ENCODE results near the gene TRPM6. TPM values are rescaled to one million over a fixed set of nuclear protein-coding genes. Genes with fewer than 3 reads are reported as not detected.

The TRPM6 gene
- total RNA-seq, 2 experiments from 2014 or later: not detected

DNA sequence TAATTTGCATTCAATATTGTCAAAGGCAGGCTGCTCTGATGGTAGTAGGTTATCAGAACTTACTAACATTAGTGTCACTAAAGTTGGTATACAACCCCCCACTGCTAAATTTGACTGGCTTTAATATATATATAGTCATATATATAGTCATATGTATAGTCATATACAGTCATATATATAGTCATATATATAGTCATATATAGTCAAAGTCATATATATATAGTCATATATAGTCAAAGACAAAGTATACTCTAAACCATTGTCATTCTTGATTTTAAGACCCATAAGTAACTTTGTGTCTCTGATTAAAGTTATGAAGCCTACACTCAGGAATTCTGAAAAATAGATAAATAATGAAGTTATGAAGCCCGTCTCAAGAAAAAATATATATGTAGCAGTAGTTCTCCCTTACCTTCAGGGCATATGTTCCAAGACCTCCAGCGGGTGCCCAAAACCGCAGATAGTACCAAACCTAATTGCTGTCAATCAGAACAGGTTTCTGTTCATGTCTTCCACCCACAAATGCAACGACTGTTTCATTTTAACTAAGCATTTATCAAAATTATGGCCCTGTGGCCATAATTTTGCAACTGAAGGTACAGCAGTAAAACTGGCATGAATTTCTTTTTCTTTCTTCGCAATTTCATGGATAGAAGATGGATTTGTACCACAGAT is 40.1 kb downstream of the TRPM6 start:
- H3K27ac ChIP-seq (ENCODE audit: low read depth, low read length, poor library complexity, severe bottlenecking): no peak overlapping the region
- no peak overlapping the region for H3K4me2 ChIP-seq (ENCODE audit: low read length)
- H3K9me3 ChIP-seq (ENCODE audit: low read length): no peaks in the 10 kb centered on the region
- no peak for DNase-seq (ENCODE audit: low spot score)
- no peaks in the 10 kb centered on the region for H3K9me2 ChIP-seq (ENCODE audit: insufficient read depth, low read length)
- BruUV-seq (replicated peaks): no TSS peak
- no peaks in the 10 kb centered on the region for H3K36me3 ChIP-seq (ENCODE audit: insufficient read depth, low read length)
- TF ChIP-seq EZH2phosphoT487 (IDR thresholded peaks at IDR 0.05; ENCODE audit: borderline replicate concordance, low read depth, low read length): no peak
- TF ChIP-seq CTCF (conservative IDR thresholded peaks at IDR 0.05; ENCODE audit: low read length): no peak
- intact Hi-C loops (cut with micrococcal nuclease; ENCODE audit: unreplicated experiment): no loop called here
- H3K4me1 ChIP-seq (ENCODE audit: insufficient read depth, low read length, poor library complexity, severe bottlenecking): no peaks in the 10 kb centered on the region
- no peaks in the 10 kb centered on the region for H4K20me1 ChIP-seq (ENCODE audit: insufficient read depth, low read length)
- POLR2A ChIA-PET: no interaction called here
- H3K79me2 ChIP-seq (ENCODE audit: insufficient read depth, low read depth, low read length): no peaks in the 10 kb centered on the region
- CTCF ChIA-PET (ENCODE audit: unreplicated experiment): no interaction called here
- no peak overlapping the region for H3K4me3 ChIP-seq (ENCODE audit: low read depth, low read length, poor library complexity, severe bottlenecking)
- H2AFZ ChIP-seq (ENCODE audit: low read length): no peak overlapping the region

DNA sequence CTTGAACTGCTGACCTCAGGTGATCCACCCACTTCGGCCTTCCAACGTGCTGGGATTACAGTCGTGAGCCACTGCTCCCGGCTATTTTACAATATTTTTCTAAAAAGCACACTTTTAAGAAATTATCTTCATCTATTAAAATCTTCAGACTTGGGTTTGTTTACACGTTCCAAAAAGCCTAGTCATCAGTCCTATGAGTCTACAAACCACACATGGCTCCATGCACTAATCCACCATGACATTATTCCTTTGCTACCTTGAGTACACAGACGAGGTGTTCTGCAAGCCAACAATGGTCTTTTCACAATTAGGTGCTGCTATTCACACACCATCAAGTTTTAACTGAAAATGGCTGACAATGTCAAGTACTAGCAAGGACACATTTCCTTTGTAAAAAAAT is 41.0 kb downstream of the TRPM6 start:
- POLR2A ChIA-PET: interaction anchor here (0.6 kb wide), 1 partner anchor 224 kb away, joined by 4 read pairs; no protein-coding TSS in a partner anchor
- no peaks in the 10 kb centered on the region for H3K36me3 ChIP-seq (ENCODE audit: insufficient read depth, low read length)
- no TSS peak for BruUV-seq (replicated peaks)

More for the DNA sequence above, 41.0 kb downstream of the TRPM6 start:
- intact Hi-C loops (cut with micrococcal nuclease; ENCODE audit: unreplicated experiment): no loop called here
- no peaks in the 10 kb centered on the region for H3K4me1 ChIP-seq (ENCODE audit: insufficient read depth, low read length, poor library complexity, severe bottlenecking)
- H3K4me2 ChIP-seq (ENCODE audit: low read length): no peak overlapping the region
- no peaks in the 10 kb centered on the region for H3K79me2 ChIP-seq (ENCODE audit: insufficient read depth, low read depth, low read length)
- H3K9me3 ChIP-seq (ENCODE audit: low read length): no peaks in the 10 kb centered on the region
- H4K20me1 ChIP-seq (ENCODE audit: insufficient read depth, low read length): no peaks in the 10 kb centered on the region
- H3K4me3 ChIP-seq (ENCODE audit: low read depth, low read length, poor library complexity, severe bottlenecking): no peak overlapping the region
- CTCF ChIA-PET (ENCODE audit: unreplicated experiment): no interaction called here
- H2AFZ ChIP-seq (ENCODE audit: low read length): no peak overlapping the region
- H3K9me2 ChIP-seq (ENCODE audit: insufficient read depth, low read length): no peaks in the 10 kb centered on the region
- no peak overlapping the region for H3K27ac ChIP-seq (ENCODE audit: low read depth, low read length, poor library complexity, severe bottlenecking)
- DNase-seq (ENCODE audit: low spot score): no peak
- TF ChIP-seq CTCF (conservative IDR thresholded peaks at IDR 0.05; ENCODE audit: low read length) (no peak), EZH2phosphoT487 (IDR thresholded peaks at IDR 0.05; ENCODE audit: borderline replicate concordance, low read depth, low read length) (no peak)

All from OCI-LY7 (cell line).